Lung (tissue), 12 donors: ENCODE measurements around the gene PDGFD. TPM values are rescaled to one million over a fixed set of nuclear protein-coding genes. Genes with fewer than 3 reads are reported as not detected.

Experiments
- ATAC-seq: fragments of 200-7000 bp; cut with Tn5 transposase; one replicate; pipeline ENCODE4 v1.9.1; 2020; ENCODE audit warnings: moderate number of reproducible peaks; ENCODE audit not compliant: insufficient read depth, low FRiP score
- DNase-seq, 3 donors: peaks; one replicate each; pipeline ENCODE4 v3.0.0-alpha.2; 2013 to 2017
- H3K27ac ChIP-seq, 2 donors: one replicate each; pipeline ENCODE4 v1.5.1; 2013; ENCODE audit warnings: mild to moderate bottlenecking in 2 of 2, moderate library complexity in 2 of 2, control low read depth in 1 of 2, inconsistent platforms in 1 of 2, low read depth in 1 of 2, low read length in 1 of 2
- H3K27me3 ChIP-seq, 3 donors: one replicate each; pipeline ENCODE4 v1.5.1; 2013; ENCODE audit warnings: low read length in 2 of 3; ENCODE audit not compliant: control insufficient read depth in 3 of 3, insufficient read depth in 3 of 3
- H3K36me3 ChIP-seq, 4 donors: one replicate each; pipeline ENCODE4 v1.5.1; 2013; ENCODE audit warnings: low read length in 4 of 4, mild to moderate bottlenecking in 1 of 4, moderate library complexity in 1 of 4; ENCODE audit not compliant: control insufficient read depth in 4 of 4, insufficient read depth in 4 of 4
- H3K4me1 ChIP-seq, 5 donors: one replicate each; pipeline ENCODE4 v1.5.1; 2013; ENCODE audit warnings: low read length in 5 of 5, mild to moderate bottlenecking in 2 of 5, moderate library complexity in 1 of 5; ENCODE audit not compliant: control insufficient read depth in 5 of 5, insufficient read depth in 5 of 5
- H3K4me3 ChIP-seq: one replicate; pipeline ENCODE4 v1.5.1; 2013; ENCODE audit warnings: mild to moderate bottlenecking, control low read depth, moderate library complexity
- H3K9ac ChIP-seq, 2 donors: one replicate each; pipeline ENCODE4 v1.5.1; 2013; ENCODE audit warnings: low read length in 2 of 2, control low read depth in 1 of 2; ENCODE audit not compliant: insufficient read depth in 1 of 2
- H3K9me3 ChIP-seq, 4 donors: one replicate each; pipeline ENCODE4 v1.5.1; 2013; ENCODE audit warnings: low read length in 3 of 4, mild to moderate bottlenecking in 1 of 4, moderate library complexity in 1 of 4; ENCODE audit not compliant: control insufficient read depth in 4 of 4, insufficient read depth in 3 of 4
- WGBS, 2 donors: extraction: QIAGEN DNeasy Blood & Tissue Kit; methylation state at CpG; one replicate each; pipeline ENCODE4 v1.1.7; 2013; 5-methylcytosine and 5-hydroxymethylcytosine counted together
- polyA plus RNA-seq, 2 donors: library from polyadenylated mRNA; stranded (reverse); fragments of 200-250 nt; gene quantifications; one replicate each; pipeline ENCODE4 v1.2.1, GENCODE V29; 2013
- total RNA-seq, 2 donors: library from RNA; depleted of rRNA in 1 of 2; stranded (reverse); fragments of >200 nt in 1 of 2; gene quantifications; one replicate each; pipeline ENCODE4 v1.2.1, GENCODE V29; 2014 to 2021
- TF ChIP-seq, protein P1 (sequence below): IDR thresholded peaks from 2 replicates; pipeline ENCODE4 v1.5.1; 2012; ENCODE audit warnings: mild to moderate bottlenecking; ENCODE audit errors: control extremely low read depth, extremely low read depth
- donor health status: control.
- donor health status: control.
- donor health status: Bipolar disorder and iron deficiency.
- donor health status: healthy.
- donor health status: DM: yes; HTN: yes; CAD: no.

The PDGFD gene
- total and polyA plus RNA-seq, 4 donors, result 0.71 to 10.6 (median 1.4) TPM

DNA sequence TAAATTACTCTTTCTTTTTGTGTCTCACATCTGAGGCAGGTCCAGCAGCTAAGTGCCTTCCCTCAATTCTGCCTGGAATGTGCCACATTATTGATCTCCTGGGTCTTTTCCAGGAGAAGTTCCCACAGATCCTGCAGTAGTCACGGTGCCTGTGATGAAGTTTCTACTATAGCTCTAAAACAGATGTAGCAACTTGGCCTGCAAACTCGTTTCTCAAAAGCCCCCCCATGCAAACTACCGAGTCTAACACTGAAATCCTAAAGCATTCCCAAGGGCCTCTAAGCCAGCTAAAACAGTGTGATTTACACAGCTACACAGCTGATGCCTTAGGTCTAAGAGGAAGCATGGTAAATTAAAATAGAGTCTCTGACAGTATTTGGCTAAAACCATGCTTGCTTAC is 73.2 kb downstream of the PDGFD start:
- Histone ChIP-seq H3K27me3 (no peaks in the 10 kb centered on the region), H3K4me3 (no peak overlapping the region), H3K27ac (no peak overlapping the region), H3K4me1 (peaks cover 0 to 38% (median 6%) of the 10 kb centered on the region in 5 donors), H3K9me3 (no peaks in the 10 kb centered on the region), H3K9ac (no peak overlapping the region), H3K36me3 (no peaks in the 10 kb centered on the region)
- WGBS, 2 donors, result 69 to 77% methylated on average over 3 of the region's 3 CpGs
- TF ChIP-seq, protein P1, sequence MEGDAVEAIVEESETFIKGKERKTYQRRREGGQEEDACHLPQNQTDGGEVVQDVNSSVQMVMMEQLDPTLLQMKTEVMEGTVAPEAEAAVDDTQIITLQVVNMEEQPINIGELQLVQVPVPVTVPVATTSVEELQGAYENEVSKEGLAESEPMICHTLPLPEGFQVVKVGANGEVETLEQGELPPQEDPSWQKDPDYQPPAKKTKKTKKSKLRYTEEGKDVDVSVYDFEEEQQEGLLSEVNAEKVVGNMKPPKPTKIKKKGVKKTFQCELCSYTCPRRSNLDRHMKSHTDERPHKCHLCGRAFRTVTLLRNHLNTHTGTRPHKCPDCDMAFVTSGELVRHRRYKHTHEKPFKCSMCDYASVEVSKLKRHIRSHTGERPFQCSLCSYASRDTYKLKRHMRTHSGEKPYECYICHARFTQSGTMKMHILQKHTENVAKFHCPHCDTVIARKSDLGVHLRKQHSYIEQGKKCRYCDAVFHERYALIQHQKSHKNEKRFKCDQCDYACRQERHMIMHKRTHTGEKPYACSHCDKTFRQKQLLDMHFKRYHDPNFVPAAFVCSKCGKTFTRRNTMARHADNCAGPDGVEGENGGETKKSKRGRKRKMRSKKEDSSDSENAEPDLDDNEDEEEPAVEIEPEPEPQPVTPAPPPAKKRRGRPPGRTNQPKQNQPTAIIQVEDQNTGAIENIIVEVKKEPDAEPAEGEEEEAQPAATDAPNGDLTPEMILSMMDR, result no peak
- no peak for ATAC-seq
- peak in 2 of 3 donors; percentile 27 to 43 for DNase-seq

DNA sequence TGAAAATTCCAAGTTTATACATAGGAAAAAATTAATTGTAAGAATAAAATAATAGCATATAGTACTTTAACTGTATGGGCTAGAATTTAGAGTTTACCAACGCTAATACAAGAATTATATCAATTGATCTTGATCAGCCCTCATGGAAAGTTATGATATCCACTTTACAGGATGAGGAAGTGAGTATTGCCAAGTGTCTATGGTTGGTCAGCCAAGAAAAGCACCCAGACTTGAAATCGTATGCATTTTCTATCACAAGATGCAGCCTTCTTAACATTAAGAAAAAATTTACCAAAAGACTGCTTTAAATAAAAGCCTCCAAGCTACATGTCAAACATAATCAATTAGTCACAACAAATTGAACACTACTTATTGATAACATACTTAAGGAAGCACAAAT is 74.5 kb downstream of the PDGFD start:
- no peak overlapping the region for H3K9ac ChIP-seq
- WGBS, 2 donors, result 68 to 85% methylated on average over 2 of the region's 2 CpGs
- no peaks in the 10 kb centered on the region for H3K36me3 ChIP-seq
- H3K9me3 ChIP-seq, result no peaks in the 10 kb centered on the region
- H3K27me3 ChIP-seq, result no peaks in the 10 kb centered on the region
- H3K4me1 ChIP-seq, result peaks cover 0 to 40% (median 6%) of the 10 kb centered on the region in 5 donors
- H3K4me3 ChIP-seq, result no peak overlapping the region
- ATAC-seq, result no peak
- TF ChIP-seq, protein P1, result no peak
- H3K27ac ChIP-seq, result no peak overlapping the region
- no peak for DNase-seq

DNA sequence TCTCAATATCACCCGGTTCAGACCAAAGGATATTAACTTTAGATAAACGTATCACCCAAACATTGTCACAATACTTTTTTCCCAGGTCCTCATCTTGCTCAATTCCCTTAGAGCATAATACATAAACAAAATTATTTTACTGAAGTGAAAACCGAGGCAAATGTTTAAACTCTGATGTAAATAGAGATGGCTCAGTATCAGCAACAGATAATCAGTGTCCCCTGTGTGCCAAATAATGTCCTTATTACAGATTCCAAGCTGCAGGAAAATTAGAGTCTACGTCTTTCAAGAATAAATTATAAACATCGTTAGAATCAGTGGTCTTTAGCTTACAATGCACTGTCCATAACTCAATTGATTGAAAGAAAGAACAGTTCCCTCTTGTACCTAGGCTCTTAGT is 77.3 kb downstream of the PDGFD start:
- TF ChIP-seq, protein P1, result no peak
- peak; percentile 38 to 93 (median 91) for DNase-seq
- Histone ChIP-seq H3K9ac (no peak overlapping the region), H3K4me1 (peaks cover 0 to 30% (median 3%) of the 10 kb centered on the region in 5 donors), H3K36me3 (no peaks in the 10 kb centered on the region), H3K9me3 (no peaks in the 10 kb centered on the region), H3K27ac (no peak overlapping the region), H3K4me3 (no peak overlapping the region), H3K27me3 (no peaks in the 10 kb centered on the region)
- 54 to 68% methylated on average over 5 of the region's 5 CpGs for WGBS, 2 donors
- ATAC-seq, result no peak

DNA sequence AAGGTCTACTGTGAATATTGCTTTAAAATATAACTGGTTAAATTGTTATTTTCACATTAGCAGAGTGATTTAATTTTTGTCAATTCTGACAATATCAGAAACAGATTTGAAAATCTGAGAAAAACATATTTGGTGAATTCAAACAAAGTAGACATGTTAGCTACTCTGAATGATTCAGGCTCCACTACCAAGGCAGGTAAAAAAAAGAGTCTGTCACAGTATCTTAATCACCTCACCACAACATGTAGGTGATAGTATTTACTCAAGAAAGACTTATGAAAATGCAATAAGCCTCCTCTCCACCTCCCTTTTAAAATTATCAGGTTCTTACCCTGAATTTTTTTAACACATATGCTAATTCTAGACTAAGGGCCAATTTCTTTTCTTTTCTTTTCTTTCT is 85.0 kb downstream of the PDGFD start:
- DNase-seq, result no peak
- Histone ChIP-seq H3K27ac (no peak overlapping the region), H3K9ac (no peak overlapping the region), H3K36me3 (no peaks in the 10 kb centered on the region), H3K27me3 (no peaks in the 10 kb centered on the region), H3K9me3 (no peaks in the 10 kb centered on the region), H3K4me1 (peaks cover 0 to 2% (median 0%) of the 10 kb centered on the region in 5 donors), H3K4me3 (no peak overlapping the region)
- no peak for ATAC-seq
- TF ChIP-seq, protein P1, result no peak
